Erythroblast (primary cell): ENCODE measurements around the gene RET.

Experiments
- GATA1 ChIP-seq: IDR thresholded peaks from 2 replicates; pipeline ENCODE4 v1.6.1; 2011; ENCODE audit warnings: low read depth, mild to moderate bottlenecking, control low read depth, low read length, moderate library complexity
- POLR2A ChIP-seq: IDR thresholded peaks from 2 replicates; pipeline ENCODE4 v1.6.1; 2011; ENCODE audit warnings: mild to moderate bottlenecking, low read length

GRCh38 chr10:43117031-43117776 lies 40.3 kb downstream of the RET start:
- TF ChIP-seq POLR2A (no peak), GATA1 (no peak)
